ENCODE results near the gene PTPN1. TPM values are rescaled to one million over a fixed set of nuclear protein-coding genes. Genes with fewer than 3 reads are reported as not detected.

PTPN1 gene
- total RNA-seq, 1 experiment from 2014 or later = 63.0 TPM

- H3K4me3 Mint-ChIP-seq (ENCODE audit: unreplicated experiment) = no peak overlapping the region
- no peaks in the 10 kb centered on the region for H3K36me3 Mint-ChIP-seq (ENCODE audit: insufficient read depth, unreplicated experiment)
- no peaks in the 10 kb centered on the region for H3K9me3 Mint-ChIP-seq (ENCODE audit: unreplicated experiment)
- intact Hi-C loops (cut with micrococcal nuclease) = no loop called here
- DNase-seq (ENCODE audit: unreplicated experiment) = no peak
- H3K27me3 Mint-ChIP-seq (ENCODE audit: insufficient read depth, unreplicated experiment) = no peaks in the 10 kb centered on the region
- H3K27ac Mint-ChIP-seq (ENCODE audit: low read depth, unreplicated experiment) = no peak overlapping the region
- BruUV-seq (replicated peaks) = no TSS peak
- CTCF ChIA-PET = interaction anchor here (0.5 to 1.2 kb wide), 4 partner anchors 20 to 179 kb away, joined by 3 to 5 read pairs (median 4); no protein-coding TSS in a partner anchor
- TF ChIP-seq CTCF (IDR thresholded peaks at IDR 0.05; ENCODE audit: unreplicated experiment) = no peak
- H3K4me1 Mint-ChIP-seq (ENCODE audit: insufficient read depth, unreplicated experiment) = no peaks in the 10 kb centered on the region
- POLR2A ChIA-PET = no interaction called here
Measured at GRCh38 chr20:50607850-50608749, 97.9 kb downstream of the PTPN1 start.

- intact Hi-C loops (cut with micrococcal nuclease) = no loop called here
- Mint-ChIP-seq H3K4me1 (ENCODE audit: insufficient read depth, unreplicated experiment) (no peaks in the 10 kb centered on the region), H3K4me3 (ENCODE audit: unreplicated experiment) (no peak overlapping the region), H3K36me3 (ENCODE audit: insufficient read depth, unreplicated experiment) (no peaks in the 10 kb centered on the region), H3K27me3 (ENCODE audit: insufficient read depth, unreplicated experiment) (no peaks in the 10 kb centered on the region), H3K27ac (ENCODE audit: low read depth, unreplicated experiment) (no peak overlapping the region), H3K9me3 (ENCODE audit: unreplicated experiment) (no peaks in the 10 kb centered on the region)
- no TSS peak for BruUV-seq (replicated peaks)
- ChIA-PET CTCF (interaction anchor here (0.8 to 1.2 kb wide), 3 partner anchors 20 to 38 kb away, joined by 3 to 4 read pairs (median 4); no protein-coding TSS in a partner anchor), POLR2A (no interaction called here)
- no peak for DNase-seq (ENCODE audit: unreplicated experiment)
- no peak for TF ChIP-seq CTCF (IDR thresholded peaks at IDR 0.05; ENCODE audit: unreplicated experiment)
Measured at GRCh38 chr20:50608750-50609104, 98.5 kb downstream of the PTPN1 start.

GRCh38 chr20:50609438-50609989 lies 99.3 kb downstream of the PTPN1 start:
- POLR2A ChIA-PET = no interaction called here
- intact Hi-C loops (cut with micrococcal nuclease) = no loop called here
- DNase-seq (ENCODE audit: unreplicated experiment) = no peak
- no peak for TF ChIP-seq CTCF (IDR thresholded peaks at IDR 0.05; ENCODE audit: unreplicated experiment)
- CTCF ChIA-PET = interaction anchor here (0.7 to 1.2 kb wide), 3 partner anchors 20 to 86 kb away, joined by 3 to 4 read pairs (median 3); no protein-coding TSS in a partner anchor
- no peaks in the 10 kb centered on the region for H3K36me3 Mint-ChIP-seq (ENCODE audit: insufficient read depth, unreplicated experiment)
- no peaks in the 10 kb centered on the region for H3K27me3 Mint-ChIP-seq (ENCODE audit: insufficient read depth, unreplicated experiment)
- BruUV-seq (replicated peaks) = no TSS peak
- H3K4me3 Mint-ChIP-seq (ENCODE audit: unreplicated experiment) = no peak overlapping the region
- no peaks in the 10 kb centered on the region for H3K9me3 Mint-ChIP-seq (ENCODE audit: unreplicated experiment)
- no peaks in the 10 kb centered on the region for H3K4me1 Mint-ChIP-seq (ENCODE audit: insufficient read depth, unreplicated experiment)
- no peak overlapping the region for H3K27ac Mint-ChIP-seq (ENCODE audit: low read depth, unreplicated experiment)

- ChIA-PET POLR2A (no interaction called here), CTCF (interaction anchor here (0.5 to 1.2 kb wide), 4 partner anchors 14 to 52 kb away, joined by 3 to 5 read pairs (median 4); no protein-coding TSS in a partner anchor)
- Mint-ChIP-seq H3K27me3 (ENCODE audit: insufficient read depth, unreplicated experiment) (no peaks in the 10 kb centered on the region), H3K9me3 (ENCODE audit: unreplicated experiment) (no peaks in the 10 kb centered on the region), H3K4me3 (ENCODE audit: unreplicated experiment) (no peak overlapping the region), H3K4me1 (ENCODE audit: insufficient read depth, unreplicated experiment) (no peaks in the 10 kb centered on the region), H3K36me3 (ENCODE audit: insufficient read depth, unreplicated experiment) (no peaks in the 10 kb centered on the region), H3K27ac (ENCODE audit: low read depth, unreplicated experiment) (no peak overlapping the region)
- intact Hi-C loops (cut with micrococcal nuclease) = no loop called here
- no peak for DNase-seq (ENCODE audit: unreplicated experiment)
- no peak for TF ChIP-seq CTCF (IDR thresholded peaks at IDR 0.05; ENCODE audit: unreplicated experiment)
- BruUV-seq (replicated peaks) = no TSS peak
Measured at GRCh38 chr20:50610212-50610718, 100.1 kb downstream of the PTPN1 start.

All from MCF 10A (cell line).